A549 (cell line): ENCODE data around the gene BAZ1B.

Source experiments
- CEBPB ChIP-seq, 2 experiments: fragments of >200 bp in 1 of 2; sonication (Bioruptor Twin) in 1 of 2; formaldehyde crosslinking in 1 of 2; IDR thresholded peaks; 2 replicates each; pipeline ENCODE4 v1.6.1; 2012 to 2016
- JUN ChIP-seq, 2 experiments: fragments of >200 bp; sonication (Bioruptor Twin); formaldehyde crosslinking; IDR thresholded peaks; 2 replicates in 1 of 2; 3 replicates in 1 of 2; pipeline ENCODE4 v1.6.1; 2016 to 2017
- PHF8 ChIP-seq: fragments of 200-600 bp; sonication (generic); IDR thresholded peaks from 2 replicates; pipeline ENCODE4 v1.6.1; 2016; ENCODE audit warnings: low read depth, mild to moderate bottlenecking, antibody characterized with exemption, moderate library complexity, borderline replicate concordance
- POLR2A ChIP-seq: IDR thresholded peaks from 2 replicates; pipeline ENCODE4 v1.6.1; 2012; ENCODE audit warnings: mild to moderate bottlenecking, low read length
- RAD21 ChIP-seq, 2 experiments: fragments of >200 bp in 1 of 2; sonication (Bioruptor Twin) in 1 of 2; formaldehyde crosslinking in 1 of 2; IDR thresholded peaks in 1 of 2; conservative IDR thresholded peaks in 1 of 2; 2 replicates in 1 of 2; 3 replicates in 1 of 2; pipeline ENCODE4 v1.6.1; 2012 to 2018; ENCODE audit warnings: inconsistent platforms in 1 of 2
- RCOR1 ChIP-seq: fragments of 150-350 bp; IDR thresholded peaks from 2 replicates; pipeline ENCODE4 v1.6.1; 2014; ENCODE audit warnings: antibody characterized with exemption, low read length, low read depth
- TF ChIP-seq, protein P1 (sequence below): IDR thresholded peaks from 2 replicates; pipeline ENCODE4 v1.6.1; 2012

DNA sequence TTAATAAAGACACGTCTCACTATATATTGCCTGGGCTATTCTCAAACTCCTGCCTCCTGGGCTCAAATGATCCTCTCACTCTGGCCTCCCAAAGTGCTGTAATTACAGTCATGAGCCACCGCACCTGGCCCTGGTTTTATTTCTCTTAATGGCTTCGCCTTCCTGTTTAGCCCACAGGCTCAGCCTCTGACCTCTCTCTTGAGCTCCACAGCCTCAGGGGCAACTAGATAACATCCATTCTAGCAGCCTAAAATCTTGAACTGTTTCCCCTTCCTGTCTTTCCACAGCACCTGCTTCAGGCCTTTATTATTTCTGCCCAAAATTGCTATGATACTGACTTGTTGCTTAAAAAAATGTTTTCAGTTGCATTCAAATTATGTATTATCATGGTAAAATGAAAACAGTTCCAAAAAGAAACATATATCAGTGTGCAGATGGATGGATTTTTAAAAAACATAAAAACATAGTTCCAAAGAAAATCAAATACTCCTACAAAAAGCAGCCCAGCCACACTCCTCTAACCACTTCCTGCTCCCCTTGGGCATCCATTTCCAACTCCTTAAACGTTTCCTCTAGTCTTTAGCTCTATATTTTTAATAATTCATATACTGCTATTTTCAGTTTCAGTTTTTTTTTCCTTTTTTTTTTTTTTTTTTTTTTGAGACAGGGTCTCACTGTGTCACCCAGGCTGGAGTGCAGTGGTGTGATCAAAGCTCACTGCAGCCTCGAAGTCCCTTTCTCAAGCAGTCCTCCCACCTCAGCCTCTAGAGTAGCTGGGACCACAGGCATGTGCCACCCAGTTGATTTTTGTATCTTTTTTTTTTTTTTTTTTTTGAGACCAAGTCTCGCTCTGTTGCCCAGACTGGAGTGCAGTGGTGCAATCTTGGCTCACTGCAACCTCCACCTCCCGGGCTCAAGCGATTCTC is 5.1 kb upstream of the BAZ1B start:
- TF ChIP-seq CEBPB (IDR thresholded peaks at IDR 0.05) (no peak), PHF8 (no peak), RAD21 (conservative IDR thresholded peaks at IDR 0.05 in 1 of 2, IDR thresholded peaks at IDR 0.05 in 1 of 2) (no peak), RCOR1 (no peak), POLR2A (no peak), JUN (IDR thresholded peaks at IDR 0.05) (no peak)
- TF ChIP-seq, protein P1, sequence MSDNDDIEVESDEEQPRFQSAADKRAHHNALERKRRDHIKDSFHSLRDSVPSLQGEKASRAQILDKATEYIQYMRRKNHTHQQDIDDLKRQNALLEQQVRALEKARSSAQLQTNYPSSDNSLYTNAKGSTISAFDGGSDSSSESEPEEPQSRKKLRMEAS = no peak
